Neural crest cell (in vitro differentiated cells): ENCODE measurements around the gene VTN. TPM values are rescaled to one million over a fixed set of nuclear protein-coding genes. Genes with fewer than 3 reads are reported as not detected.

Experiments
- DNase-seq: peaks from one replicate; pipeline ENCODE4 v3.0.0; 2021; ENCODE audit warnings: low read depth, mixed read lengths, low spot score
- H3K27ac Mint-ChIP-seq: one replicate; pipeline ENCODE4 v1.8.0; 2021; ENCODE audit warnings: mild to moderate bottlenecking, mixed read lengths; ENCODE audit not compliant: unreplicated experiment
- H3K27me3 Mint-ChIP-seq: 2 replicates; pipeline ENCODE4 v1.8.0; 2021; ENCODE audit warnings: low read depth, mild to moderate bottlenecking, mixed read lengths
- H3K36me3 Mint-ChIP-seq: 2 replicates; pipeline ENCODE4 v1.8.0; 2021; ENCODE audit warnings: low read depth, mild to moderate bottlenecking, mixed read lengths
- H3K4me1 Mint-ChIP-seq: 2 replicates; pipeline ENCODE4 v1.8.0; 2021; ENCODE audit warnings: mixed read lengths
- H3K4me3 Mint-ChIP-seq: one replicate; pipeline ENCODE4 v1.8.0; 2021; ENCODE audit warnings: mild to moderate bottlenecking, mixed read lengths
- H3K9me3 Mint-ChIP-seq: 2 replicates; pipeline ENCODE4 v1.8.0; 2021; ENCODE audit warnings: mixed read lengths
- microRNA-seq: library from miRNA; unstranded; fragments of <30 nt; microRNA quantifications from one replicate; pipeline ENCODE4, GENCODE V29; 2020
- total RNA-seq: library from RNA; stranded (reverse); gene quantifications from 2 replicates; pipeline ENCODE4 v1.2.1, GENCODE V29; 2021
- TF ChIP-seq, protein P1 (sequence below): fragments of 200-600 bp; sonication (generic); conservative IDR thresholded peaks from 2 replicates; pipeline ENCODE4 v1.5.0; 2021; ENCODE audit warnings: antibody characterized with exemption, mild to moderate bottlenecking

Gene VTN
- total RNA-seq, 1 donor from 2014 or later: 0.40 TPM

DNA sequence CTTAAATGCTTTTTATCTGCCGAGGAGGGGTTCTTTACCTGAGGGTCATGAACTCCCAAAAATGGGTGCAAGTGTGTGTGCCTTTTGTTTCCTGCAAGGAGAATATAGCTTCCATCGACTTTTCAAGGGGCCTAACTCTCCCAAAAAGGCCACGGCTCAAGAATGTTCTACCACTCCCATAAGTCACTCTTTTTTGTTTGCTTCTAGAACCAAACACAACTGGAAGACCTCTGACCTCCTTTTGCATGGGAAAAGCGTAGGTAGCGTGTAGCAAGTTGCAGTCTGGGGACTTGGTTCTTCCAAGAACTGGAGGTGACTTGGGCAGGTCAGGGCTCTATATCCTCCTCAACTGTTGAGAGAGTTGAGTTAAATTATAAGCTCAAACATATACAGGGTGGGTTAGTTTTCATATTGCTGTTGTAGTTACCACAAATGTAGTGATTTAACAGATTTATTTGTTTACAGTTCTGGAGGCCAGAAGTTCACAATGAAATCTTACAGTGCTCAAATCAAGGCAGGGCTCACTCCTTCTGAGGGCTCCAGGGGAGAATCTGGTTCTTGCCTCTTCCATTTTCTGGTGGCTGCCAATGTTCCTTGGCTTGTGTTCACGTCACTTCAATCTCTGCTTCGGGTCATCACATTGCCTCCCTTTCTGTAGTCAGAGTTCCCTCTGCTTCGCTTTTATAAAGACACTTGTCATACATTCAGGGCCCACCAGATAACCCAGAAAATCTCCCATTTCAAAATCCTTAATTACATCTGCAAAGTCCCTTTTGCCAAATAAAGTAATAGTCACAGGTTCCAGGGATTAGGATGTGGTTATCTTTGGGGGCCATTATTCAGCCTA lies 49.7 kb downstream of the VTN start:
- TF ChIP-seq, protein P1, sequence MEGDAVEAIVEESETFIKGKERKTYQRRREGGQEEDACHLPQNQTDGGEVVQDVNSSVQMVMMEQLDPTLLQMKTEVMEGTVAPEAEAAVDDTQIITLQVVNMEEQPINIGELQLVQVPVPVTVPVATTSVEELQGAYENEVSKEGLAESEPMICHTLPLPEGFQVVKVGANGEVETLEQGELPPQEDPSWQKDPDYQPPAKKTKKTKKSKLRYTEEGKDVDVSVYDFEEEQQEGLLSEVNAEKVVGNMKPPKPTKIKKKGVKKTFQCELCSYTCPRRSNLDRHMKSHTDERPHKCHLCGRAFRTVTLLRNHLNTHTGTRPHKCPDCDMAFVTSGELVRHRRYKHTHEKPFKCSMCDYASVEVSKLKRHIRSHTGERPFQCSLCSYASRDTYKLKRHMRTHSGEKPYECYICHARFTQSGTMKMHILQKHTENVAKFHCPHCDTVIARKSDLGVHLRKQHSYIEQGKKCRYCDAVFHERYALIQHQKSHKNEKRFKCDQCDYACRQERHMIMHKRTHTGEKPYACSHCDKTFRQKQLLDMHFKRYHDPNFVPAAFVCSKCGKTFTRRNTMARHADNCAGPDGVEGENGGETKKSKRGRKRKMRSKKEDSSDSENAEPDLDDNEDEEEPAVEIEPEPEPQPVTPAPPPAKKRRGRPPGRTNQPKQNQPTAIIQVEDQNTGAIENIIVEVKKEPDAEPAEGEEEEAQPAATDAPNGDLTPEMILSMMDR: no peak
- no peak for DNase-seq
- peak overlapping the region; percentile 94 for H3K4me3 Mint-ChIP-seq
- no peaks in the 10 kb centered on the region for H3K27me3 Mint-ChIP-seq
- H3K4me1 Mint-ChIP-seq: peaks cover 67% of the 10 kb centered on the region
- H3K27ac Mint-ChIP-seq: peak overlapping the region; percentile 96
- no peaks in the 10 kb centered on the region for H3K9me3 Mint-ChIP-seq
- peaks cover 7% of the 10 kb centered on the region for H3K36me3 Mint-ChIP-seq

DNA sequence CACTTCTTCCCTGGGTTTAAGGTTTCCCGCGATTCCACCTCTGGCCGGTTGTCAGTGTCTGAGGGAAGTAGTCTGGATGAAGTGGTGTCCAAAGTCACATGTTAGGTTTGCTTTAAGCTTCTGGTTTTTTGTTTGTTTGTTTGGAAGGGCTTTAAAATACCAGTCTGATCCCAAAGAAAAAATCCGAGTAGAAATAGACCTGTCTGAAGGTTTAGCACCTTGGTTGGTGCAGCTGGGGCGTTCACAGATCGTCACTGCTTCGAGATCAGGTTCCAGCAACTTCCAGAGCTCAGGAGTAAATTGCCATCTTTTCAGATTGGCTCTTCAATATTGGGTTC lies 50.5 kb downstream of the VTN start:
- Mint-ChIP-seq H3K36me3 (peaks cover 4% of the 10 kb centered on the region), H3K4me1 (peaks cover 58% of the 10 kb centered on the region), H3K27me3 (no peaks in the 10 kb centered on the region), H3K9me3 (no peaks in the 10 kb centered on the region), H3K27ac (peak overlapping the region; percentile 96), H3K4me3 (peak overlapping the region; percentile 94)
- TF ChIP-seq, protein P1: no peak
- no peak for DNase-seq

DNA sequence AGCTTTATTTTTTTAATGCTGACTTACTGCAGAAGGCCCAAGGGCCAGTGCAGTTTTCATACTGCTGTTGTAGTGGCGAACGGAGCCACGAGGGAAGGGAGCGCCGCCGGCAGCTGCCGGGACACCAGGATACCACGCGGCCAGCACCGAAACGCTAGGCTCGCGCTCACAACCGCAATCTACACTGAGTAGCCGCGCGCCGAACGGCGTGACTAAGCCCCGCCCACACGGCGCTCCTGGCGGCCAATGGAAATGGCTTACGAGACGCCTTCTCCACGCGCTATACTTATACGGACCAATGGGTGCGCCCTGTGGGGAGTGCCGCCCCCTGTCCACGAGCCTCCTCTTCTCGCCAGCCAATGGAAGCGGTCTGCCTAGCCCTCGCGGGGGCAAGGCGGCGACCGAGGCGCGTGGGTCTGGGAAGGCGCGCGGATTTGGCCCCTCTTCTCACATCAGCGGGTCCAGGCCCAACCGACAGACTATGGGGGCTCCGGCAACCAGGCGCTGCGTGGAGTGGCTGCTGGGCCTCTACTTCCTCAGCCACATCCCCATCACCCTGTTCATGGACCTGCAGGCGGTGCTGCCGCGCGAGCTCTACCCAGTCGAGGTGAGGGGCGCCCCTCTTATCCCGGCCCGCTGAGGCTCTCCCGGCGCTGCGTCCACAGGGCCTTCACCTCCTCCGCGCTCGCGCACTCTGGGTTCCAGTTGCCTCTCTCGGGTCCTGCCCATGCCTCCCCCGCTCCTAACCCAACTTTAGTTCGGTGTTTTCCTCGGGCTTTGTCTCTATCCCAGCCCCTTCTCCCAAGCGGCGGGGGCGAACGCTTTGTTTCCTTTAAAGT lies 51.1 kb downstream of the VTN start, which contains the start of gene TMEM97:
Gene TMEM97, plus strand, starts transcription at position 442 of the 839 bp plus-strand sequence. Its CDS starts 40 bp downstream, at position 482.
- Mint-ChIP-seq H3K36me3 (peaks cover 4% of the 10 kb centered on the region), H3K4me1 (peaks cover 57% of the 10 kb centered on the region), H3K9me3 (no peaks in the 10 kb centered on the region), H3K27ac (peak within 1 kb of the TSS; percentile 97), H3K27me3 (no peaks in the 10 kb centered on the region), H3K4me3 (peak within 1 kb of the TSS; percentile 94)
- DNase-seq: peak; percentile 92
- TF ChIP-seq, protein P1: no peak

DNA sequence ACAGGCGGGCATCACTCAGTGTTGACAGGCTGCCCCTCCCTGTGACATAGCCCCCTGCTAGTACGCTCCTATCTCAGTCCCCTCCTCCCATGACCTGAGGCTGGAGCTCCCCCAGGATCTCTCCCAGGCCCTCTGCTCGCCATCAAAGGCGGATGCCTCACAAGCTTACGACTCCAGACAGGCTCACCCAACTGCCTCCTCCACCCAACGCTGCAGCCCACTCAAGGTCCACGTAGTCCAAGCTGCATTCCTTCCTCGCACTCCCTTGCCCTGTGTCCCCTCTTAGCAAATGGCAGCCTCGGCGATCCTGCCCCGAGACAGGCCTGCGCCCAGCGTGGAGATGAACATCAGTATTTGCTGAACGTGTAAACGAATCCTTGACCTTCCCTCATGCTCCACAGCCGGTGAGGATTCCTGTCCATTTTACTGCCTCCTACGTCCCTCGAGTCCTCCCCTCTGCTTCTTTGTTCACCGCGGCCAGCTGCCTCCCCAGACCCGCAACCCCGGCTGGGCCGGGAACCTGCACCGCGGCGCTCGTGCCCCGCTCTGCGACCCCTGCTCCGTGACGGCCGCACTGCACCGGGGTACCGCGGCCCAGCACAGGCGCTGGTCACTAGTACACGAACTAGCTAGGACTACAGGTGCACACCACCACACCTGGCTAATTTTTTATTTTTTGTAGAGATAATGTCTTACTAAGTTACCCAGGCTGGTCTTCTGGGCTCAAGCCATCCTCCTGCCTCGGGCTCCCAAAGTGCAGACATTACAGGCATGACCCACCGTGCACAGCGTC lies 51.9 kb downstream of the VTN start:
- peak overlapping the region; percentile 97 for H3K27ac Mint-ChIP-seq
- H3K9me3 Mint-ChIP-seq: no peaks in the 10 kb centered on the region
- TF ChIP-seq, protein P1: no peak
- H3K27me3 Mint-ChIP-seq: no peaks in the 10 kb centered on the region
- peak overlapping the region; percentile 94 for H3K4me3 Mint-ChIP-seq
- H3K36me3 Mint-ChIP-seq: peaks cover 4% of the 10 kb centered on the region
- DNase-seq: peak; percentile 36
- H3K4me1 Mint-ChIP-seq: peaks cover 56% of the 10 kb centered on the region

Small RNA genes within 50 kb of the gene (microRNA-seq; reads per million reads assigned to microRNA genes)
- 2.4 reads per million for gene MIR4723

Other genes starting within 250 kb of the VTN start
- gene TMEM97, start 51.1 kb downstream of the VTN start, total RNA-seq: 276 and 298 TPM in 2 replicates
- gene IFT20, start 34.8 kb downstream of the VTN start, total RNA-seq: 14.0 and 15.9 TPM in 2 replicates
- 38.2 and 38.8 TPM in 2 replicates for gene TNFAIP1, start 34.5 kb downstream of the VTN start, total RNA-seq
- gene POLDIP2, start 12.8 kb downstream of the VTN start, total RNA-seq: 75.5 and 78.2 TPM in 2 replicates
- not detected in 2 replicates for gene SEBOX, start 5.1 kb downstream of the VTN start, total RNA-seq
- gene SARM1, start 1.4 kb upstream of the VTN start, total RNA-seq: 47.5 and 52.5 TPM in 2 replicates
- gene SLC46A1, start 35.9 kb upstream of the VTN start, total RNA-seq: 16.8 and 17.5 TPM in 2 replicates
- not detected in 2 replicates for gene SLC13A2, start 103.3 kb upstream of the VTN start, total RNA-seq
- not detected in 2 replicates for gene FOXN1, start 136.0 kb upstream of the VTN start, total RNA-seq
- gene UNC119, start 182.3 kb upstream of the VTN start, total RNA-seq: 59.1 and 63.5 TPM in 2 replicates
- gene PIGS, start 201.2 kb upstream of the VTN start, total RNA-seq: 63.5 and 71.1 TPM in 2 replicates
- 16.1 and 22.2 TPM in 2 replicates for gene ALDOC, start 206.6 kb upstream of the VTN start, total RNA-seq
- gene SPAG5, start 228.7 kb upstream of the VTN start, total RNA-seq: 147 and 151 TPM in 2 replicates
- 31.0 and 34.2 TPM in 2 replicates for gene RSKR, start 243.9 kb upstream of the VTN start, total RNA-seq